Mesodermal cell (in vitro differentiated cells): ENCODE data around the gene SRMS.

ENCODE experiments used
- H3K27ac ChIP-seq: 2 replicates; pipeline ENCODE4 v1.7.0; 2013; ENCODE audit warnings: mild to moderate bottlenecking, low read depth, low read length, moderate library complexity; ENCODE audit not compliant: severe bottlenecking
- H3K36me3 ChIP-seq: 2 replicates; pipeline ENCODE4 v1.7.1; 2013; ENCODE audit warnings: mild to moderate bottlenecking, low read length, moderate library complexity; ENCODE audit not compliant: control insufficient read depth, insufficient read depth
- H3K4me1 ChIP-seq: one replicate; pipeline ENCODE4 v1.7.1; 2013; ENCODE audit warnings: mild to moderate bottlenecking, low read length; ENCODE audit not compliant: insufficient read depth, control insufficient read depth, poor library complexity, severe bottlenecking
- H3K4me3 ChIP-seq: 2 replicates; pipeline ENCODE4 v1.7.0; 2013; ENCODE audit warnings: low read length, control low read depth, mild to moderate bottlenecking; ENCODE audit not compliant: insufficient read depth, poor library complexity, severe bottlenecking; ENCODE audit errors: extremely low read depth
- H3K9me3 ChIP-seq: 2 replicates; pipeline ENCODE4 v1.7.1; 2013; ENCODE audit warnings: mild to moderate bottlenecking, low read length, moderate library complexity; ENCODE audit not compliant: control insufficient read depth
- WGBS, 2 experiments: methylation state at CpG; one replicate each; pipeline ENCODE4 v1.1.5; 2013; ENCODE audit warnings: missing lambda C conversion rate in 2 of 2; ENCODE audit not compliant: insufficient coverage in 2 of 2; 5-methylcytosine and 5-hydroxymethylcytosine counted together

SRMS gene

DNA sequence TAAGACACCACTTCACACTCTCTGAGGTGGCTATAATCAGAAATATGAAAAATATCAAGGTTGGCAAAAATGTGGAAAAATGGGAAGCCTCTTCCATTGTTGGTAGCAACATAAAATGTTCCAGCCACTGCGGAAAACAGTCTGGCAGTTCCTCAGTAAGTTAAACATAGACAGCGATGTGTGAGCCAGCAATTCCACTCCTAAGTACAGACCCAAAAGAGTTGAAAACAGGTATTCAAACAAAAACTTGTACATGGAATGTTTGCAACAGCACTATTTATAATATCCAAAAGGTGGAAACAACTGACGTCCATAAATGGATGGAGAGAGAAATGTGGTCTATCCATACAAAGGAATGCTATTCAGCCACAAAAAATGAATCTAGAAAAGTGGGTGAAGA, 34.3 kb downstream of the SRMS start:
- WGBS, 2 experiments = 93 to 100% methylated on average over 2 of the region's 3 CpGs
- H3K9me3 ChIP-seq = no peaks in the 10 kb centered on the region
- H3K27ac ChIP-seq = no peak overlapping the region
- no peaks in the 10 kb centered on the region for H3K4me1 ChIP-seq
- H3K4me3 ChIP-seq = no peak overlapping the region
- no peaks in the 10 kb centered on the region for H3K36me3 ChIP-seq

GRCh38 chr20:63509088-63509564, 38.4 kb downstream of the SRMS start:
- 92 to 93% methylated on average over 7 to 8 of the region's 9 CpGs for WGBS, 2 experiments
- H3K27ac ChIP-seq = no peak overlapping the region
- no peak overlapping the region for H3K4me3 ChIP-seq
- peaks cover 8% of the 10 kb centered on the region for H3K9me3 ChIP-seq
- H3K36me3 ChIP-seq = no peaks in the 10 kb centered on the region
- H3K4me1 ChIP-seq = no peaks in the 10 kb centered on the region

GRCh38 chr20:63508072-63508768, 39.3 kb downstream of the SRMS start:
- Histone ChIP-seq H3K36me3 (no peaks in the 10 kb centered on the region), H3K9me3 (peaks cover 8% of the 10 kb centered on the region), H3K4me1 (no peaks in the 10 kb centered on the region), H3K27ac (no peak overlapping the region), H3K4me3 (no peak overlapping the region)
- 92 to 97% methylated on average over 26 to 30 of the region's 33 CpGs for WGBS, 2 experiments

DNA sequence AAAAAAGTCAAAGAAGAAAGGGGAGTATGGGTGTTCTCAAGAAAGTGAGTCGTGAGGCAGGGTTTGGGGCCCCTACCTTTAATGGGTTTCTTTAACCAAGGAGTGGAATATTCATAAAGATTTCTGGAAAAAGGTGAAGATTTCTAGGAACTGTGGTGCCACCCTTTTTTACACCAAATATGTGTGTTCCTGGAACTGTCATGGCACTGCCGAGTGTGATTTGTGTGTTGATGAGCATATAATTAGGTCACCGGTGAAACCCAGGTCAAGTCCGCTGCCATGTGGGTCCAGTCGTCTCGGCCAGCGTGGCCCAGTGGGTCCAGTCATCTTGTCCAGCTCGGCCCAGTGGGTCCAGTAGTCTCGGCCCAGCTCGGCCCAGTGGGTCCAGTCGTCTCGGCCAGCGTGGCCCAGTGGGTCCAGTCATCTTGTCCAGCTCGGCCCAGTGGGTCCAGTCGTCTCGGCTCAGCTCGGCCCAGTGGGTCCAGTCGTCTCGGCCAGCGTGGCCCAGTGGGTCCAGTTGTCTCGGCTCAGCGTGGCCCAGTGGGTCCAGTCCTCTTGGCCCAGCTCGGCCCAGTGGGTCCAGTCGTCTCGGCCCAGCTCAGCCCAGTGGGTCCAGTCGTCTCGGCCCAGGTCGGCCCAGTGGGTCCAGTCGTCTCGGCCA, 40.3 kb downstream of the SRMS start:
- Histone ChIP-seq H3K4me1 (no peaks in the 10 kb centered on the region), H3K9me3 (peaks cover 8% of the 10 kb centered on the region), H3K27ac (no peak overlapping the region), H3K36me3 (no peaks in the 10 kb centered on the region), H3K4me3 (no peak overlapping the region)
- WGBS, 2 experiments = 89 to 94% methylated on average over 30 of the region's 30 CpGs

- peaks cover 8% of the 10 kb centered on the region for H3K9me3 ChIP-seq
- no peak overlapping the region for H3K4me3 ChIP-seq
- H3K36me3 ChIP-seq = no peaks in the 10 kb centered on the region
- 88 to 94% methylated on average over 8 to 9 of the region's 12 CpGs for WGBS, 2 experiments
- H3K4me1 ChIP-seq = no peaks in the 10 kb centered on the region
- H3K27ac ChIP-seq = no peak overlapping the region
Observed at GRCh38 chr20:63505723-63506122, 41.8 kb downstream of the SRMS start.

DNA sequence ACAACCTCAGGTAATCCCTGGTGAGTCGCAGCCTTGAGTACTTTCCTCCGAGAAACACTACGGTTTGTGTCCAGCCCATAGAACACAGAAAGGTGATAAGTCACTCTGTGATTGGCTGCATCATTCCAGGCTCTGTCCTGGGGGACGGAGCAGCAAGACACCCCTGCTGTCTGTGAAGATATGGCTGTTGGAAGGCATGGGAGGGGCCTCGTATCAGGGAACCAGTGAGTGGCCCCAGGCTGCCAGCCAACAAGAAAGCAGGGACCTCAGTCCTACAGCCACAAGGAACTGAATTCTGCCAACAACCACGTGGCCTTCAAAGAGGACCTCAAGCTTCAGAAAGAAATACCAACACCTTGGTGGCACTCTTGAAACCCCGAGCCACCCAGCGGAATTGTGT, 42.3 kb downstream of the SRMS start:
- Histone ChIP-seq H3K9me3 (peaks cover 8% of the 10 kb centered on the region), H3K36me3 (no peaks in the 10 kb centered on the region), H3K4me3 (no peak overlapping the region), H3K27ac (no peak overlapping the region), H3K4me1 (no peaks in the 10 kb centered on the region)
- whole genome bisulfite sequencing, 2 experiments = 82 to 90% methylated on average over 6 to 8 of the region's 8 CpGs

- no peaks in the 10 kb centered on the region for H3K4me1 ChIP-seq
- 93 to 94% methylated on average over 9 of the region's 9 CpGs for WGBS, 2 experiments
- peaks cover 8% of the 10 kb centered on the region for H3K9me3 ChIP-seq
- H3K27ac ChIP-seq = no peak overlapping the region
- no peak overlapping the region for H3K4me3 ChIP-seq
- H3K36me3 ChIP-seq = no peaks in the 10 kb centered on the region
Observed at GRCh38 chr20:63504642-63505041, 42.9 kb downstream of the SRMS start.

DNA sequence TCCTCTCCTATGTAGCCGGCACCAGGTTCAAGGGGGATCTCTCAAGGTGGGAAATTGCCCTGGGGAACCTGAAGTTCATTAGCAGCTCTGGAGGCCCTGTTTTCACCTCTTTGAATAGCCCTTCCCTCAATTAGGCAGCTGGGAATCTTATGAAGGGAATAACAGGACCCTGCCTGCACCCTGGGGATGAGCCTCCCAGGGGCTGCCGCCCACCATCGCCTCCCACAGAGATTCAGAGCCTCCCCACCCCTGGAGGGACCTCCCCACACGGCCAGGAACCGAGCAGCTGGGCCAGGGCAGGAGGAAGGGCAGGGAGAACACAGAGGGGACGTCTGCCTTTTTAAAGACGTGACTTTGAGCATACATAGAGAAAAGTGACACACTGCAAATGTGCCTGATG, 44.0 kb downstream of the SRMS start:
- Histone ChIP-seq H3K4me3 (no peak overlapping the region), H3K27ac (no peak overlapping the region), H3K9me3 (peaks cover 8% of the 10 kb centered on the region), H3K36me3 (no peaks in the 10 kb centered on the region), H3K4me1 (no peaks in the 10 kb centered on the region)
- WGBS, 2 experiments = 62 to 71% methylated on average over 4 to 6 of the region's 7 CpGs

GRCh38 chr20:63502671-63503172, 44.8 kb downstream of the SRMS start:
- Histone ChIP-seq H3K4me1 (peaks cover 2% of the 10 kb centered on the region), H3K4me3 (no peak overlapping the region), H3K9me3 (peaks cover 8% of the 10 kb centered on the region), H3K36me3 (no peaks in the 10 kb centered on the region), H3K27ac (no peak overlapping the region)
- WGBS, 2 experiments = 77 to 83% methylated on average over 10 to 12 of the region's 15 CpGs

GRCh38 chr20:63501818-63502670, 45.5 kb downstream of the SRMS start:
- Histone ChIP-seq H3K36me3 (no peaks in the 10 kb centered on the region), H3K27ac (no peak overlapping the region), H3K9me3 (peaks cover 8% of the 10 kb centered on the region), H3K4me3 (no peak overlapping the region), H3K4me1 (peaks cover 3% of the 10 kb centered on the region)
- WGBS, 2 experiments = 38 to 40% methylated on average over 19 to 21 of the region's 26 CpGs
